Lung (tissue), 12 donors: Measurements from ENCODE around the gene P3H3. TPM values are rescaled to one million over a fixed set of nuclear protein-coding genes. Genes with fewer than 3 reads are reported as not detected.

Experiments used
- ATAC-seq: fragments of 200-7000 bp; cut with Tn5 transposase; one replicate; pipeline ENCODE4 v1.9.1; 2020; ENCODE audit warnings: moderate number of reproducible peaks; ENCODE audit not compliant: insufficient read depth, low FRiP score
- DNase-seq, 3 donors: peaks; one replicate each; pipeline ENCODE4 v3.0.0-alpha.2; 2013 to 2017
- H3K27ac ChIP-seq, 2 donors: one replicate each; pipeline ENCODE4 v1.5.1; 2013; ENCODE audit warnings: mild to moderate bottlenecking in 2 of 2, moderate library complexity in 2 of 2, control low read depth in 1 of 2, inconsistent platforms in 1 of 2, low read depth in 1 of 2, low read length in 1 of 2
- H3K27me3 ChIP-seq, 3 donors: one replicate each; pipeline ENCODE4 v1.5.1; 2013; ENCODE audit warnings: low read length in 2 of 3; ENCODE audit not compliant: control insufficient read depth in 3 of 3, insufficient read depth in 3 of 3
- H3K36me3 ChIP-seq, 4 donors: one replicate each; pipeline ENCODE4 v1.5.1; 2013; ENCODE audit warnings: low read length in 4 of 4, mild to moderate bottlenecking in 1 of 4, moderate library complexity in 1 of 4; ENCODE audit not compliant: control insufficient read depth in 4 of 4, insufficient read depth in 4 of 4
- H3K4me1 ChIP-seq, 5 donors: one replicate each; pipeline ENCODE4 v1.5.1; 2013; ENCODE audit warnings: low read length in 5 of 5, mild to moderate bottlenecking in 2 of 5, moderate library complexity in 1 of 5; ENCODE audit not compliant: control insufficient read depth in 5 of 5, insufficient read depth in 5 of 5
- H3K4me3 ChIP-seq: one replicate; pipeline ENCODE4 v1.5.1; 2013; ENCODE audit warnings: mild to moderate bottlenecking, control low read depth, moderate library complexity
- H3K9ac ChIP-seq, 2 donors: one replicate each; pipeline ENCODE4 v1.5.1; 2013; ENCODE audit warnings: low read length in 2 of 2, control low read depth in 1 of 2; ENCODE audit not compliant: insufficient read depth in 1 of 2
- H3K9me3 ChIP-seq, 4 donors: one replicate each; pipeline ENCODE4 v1.5.1; 2013; ENCODE audit warnings: low read length in 3 of 4, mild to moderate bottlenecking in 1 of 4, moderate library complexity in 1 of 4; ENCODE audit not compliant: control insufficient read depth in 4 of 4, insufficient read depth in 3 of 4
- CTCF ChIP-seq: IDR thresholded peaks from 2 replicates; pipeline ENCODE4 v1.5.1; 2012; ENCODE audit warnings: mild to moderate bottlenecking; ENCODE audit errors: control extremely low read depth, extremely low read depth
- WGBS, 2 donors: extraction: QIAGEN DNeasy Blood & Tissue Kit; methylation state at CpG; one replicate each; pipeline ENCODE4 v1.1.7; 2013; 5-methylcytosine and 5-hydroxymethylcytosine counted together
- polyA plus RNA-seq, 2 donors: library from polyadenylated mRNA; stranded (reverse); fragments of 200-250 nt; gene quantifications; one replicate each; pipeline ENCODE4 v1.2.1, GENCODE V29; 2013
- total RNA-seq, 2 donors: library from RNA; depleted of rRNA in 1 of 2; stranded (reverse); fragments of >200 nt in 1 of 2; gene quantifications; one replicate each; pipeline ENCODE4 v1.2.1, GENCODE V29; 2014 to 2021
- donor health status: control.
- donor health status: control.
- donor health status: Bipolar disorder and iron deficiency.
- donor health status: healthy.
- donor health status: DM: yes; HTN: yes; CAD: no.

P3H3 gene
- total and polyA plus RNA-seq, 4 donors, result 9.3 to 23.3 (median 14.2) TPM

DNA sequence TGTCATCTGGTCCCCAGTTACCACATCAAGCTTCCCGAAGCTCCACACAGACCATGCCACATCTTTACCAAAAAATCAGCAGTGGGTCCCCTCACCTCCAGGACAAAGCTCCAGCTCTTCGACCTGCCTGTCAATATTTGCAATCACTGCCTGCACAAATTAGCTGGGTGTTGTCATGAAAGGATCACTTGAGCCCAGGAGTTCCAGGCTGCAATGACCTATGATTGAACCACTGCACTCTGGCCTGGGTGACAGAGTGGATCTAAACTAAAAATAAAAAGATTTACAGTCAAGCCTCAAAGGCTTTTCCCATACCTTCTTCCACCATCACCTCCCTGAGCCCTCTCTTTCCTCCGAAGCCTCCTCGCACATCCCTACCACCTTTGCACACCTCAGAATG lies 31.6 kb upstream of the P3H3 start:
- TF ChIP-seq CTCF, result no peak
- H3K9ac ChIP-seq, result no peak overlapping the region
- peaks cover 0 to 19% (median 9%) of the 10 kb centered on the region in 5 donors for H3K4me1 ChIP-seq
- H3K27ac ChIP-seq, result no peak overlapping the region
- no peak overlapping the region for H3K4me3 ChIP-seq
- no peaks in the 10 kb centered on the region for H3K9me3 ChIP-seq
- no peaks in the 10 kb centered on the region for H3K27me3 ChIP-seq
- DNase-seq (no peak), ATAC-seq (no peak)
- peaks cover 0 to 23% (median 9%) of the 10 kb centered on the region in 4 donors for H3K36me3 ChIP-seq
- 92 to 95% methylated on average over 4 of the region's 4 CpGs for WGBS, 2 donors

- peaks cover 0 to 31% (median 13%) of the 10 kb centered on the region in 4 donors for H3K36me3 ChIP-seq
- H3K4me3 ChIP-seq, result no peak overlapping the region
- no peak overlapping the region for H3K9ac ChIP-seq
- DNase-seq, result no peak
- ATAC-seq, result no peak
- no peak overlapping the region for H3K27ac ChIP-seq
- 88 to 89% methylated on average over 5 of the region's 5 CpGs for WGBS, 2 donors
- no peaks in the 10 kb centered on the region for H3K4me1 ChIP-seq
- no peaks in the 10 kb centered on the region for H3K27me3 ChIP-seq
- H3K9me3 ChIP-seq, result no peaks in the 10 kb centered on the region
- no peak for TF ChIP-seq CTCF
These were observed 29.1 kb upstream of the P3H3 start for GRCh38 chr12:6799147-6799546.

GRCh38 chr12:6807170-6807569 lies 21.0 kb upstream of the P3H3 start:
- ATAC-seq, result no peak
- DNase-seq, result no peak
- Histone ChIP-seq H3K9me3 (no peaks in the 10 kb centered on the region), H3K27me3 (no peaks in the 10 kb centered on the region), H3K4me3 (no peak overlapping the region), H3K36me3 (peaks cover 0 to 13% (median 7%) of the 10 kb centered on the region in 4 donors), H3K9ac (no peak overlapping the region), H3K4me1 (no peaks in the 10 kb centered on the region), H3K27ac (no peak overlapping the region)
- WGBS, 2 donors, result 75 to 97% methylated on average over 1 of the region's 1 CpG
- TF ChIP-seq CTCF, result no peak

DNA sequence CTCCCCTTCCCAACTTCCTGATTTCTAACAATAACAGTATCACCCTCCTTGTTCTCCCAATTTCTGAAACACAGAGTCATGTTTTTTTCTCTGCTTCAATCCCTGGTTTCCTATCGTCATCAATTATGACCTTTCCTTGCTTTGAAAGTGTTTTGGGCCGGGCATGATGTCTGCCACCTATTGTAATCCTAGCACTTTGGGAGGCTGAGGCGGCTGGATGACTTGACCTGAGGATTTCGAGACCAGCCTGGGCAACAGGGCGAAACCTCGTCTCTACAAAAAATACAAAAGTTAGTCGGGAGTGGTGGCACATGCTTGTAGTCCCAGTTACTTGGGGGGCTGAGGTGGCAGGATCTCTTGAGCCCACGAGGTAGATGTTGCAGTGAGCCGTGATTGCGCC lies 19.2 kb upstream of the P3H3 start:
- Histone ChIP-seq H3K9ac (no peak overlapping the region), H3K9me3 (no peaks in the 10 kb centered on the region), H3K4me3 (no peak overlapping the region), H3K27me3 (no peaks in the 10 kb centered on the region), H3K36me3 (peaks cover 0 to 10% (median 4%) of the 10 kb centered on the region in 4 donors), H3K4me1 (no peaks in the 10 kb centered on the region), H3K27ac (no peak overlapping the region)
- no peak for ATAC-seq
- 81 to 82% methylated on average over 10 of the region's 10 CpGs for WGBS, 2 donors
- no peak for TF ChIP-seq CTCF
- no peak for DNase-seq
